HG03342 (cell line): Measurements from ENCODE around the gene ITGB5.

ENCODE experiments used
- ATAC-seq: cut with Tn5 transposase; IDR thresholded peaks from one replicate; pipeline ENCODE4 v1.9.1; 2021; ENCODE audit warnings: mild to moderate bottlenecking, moderate library complexity; ENCODE audit not compliant: unreplicated experiment

Gene ITGB5, protein sequence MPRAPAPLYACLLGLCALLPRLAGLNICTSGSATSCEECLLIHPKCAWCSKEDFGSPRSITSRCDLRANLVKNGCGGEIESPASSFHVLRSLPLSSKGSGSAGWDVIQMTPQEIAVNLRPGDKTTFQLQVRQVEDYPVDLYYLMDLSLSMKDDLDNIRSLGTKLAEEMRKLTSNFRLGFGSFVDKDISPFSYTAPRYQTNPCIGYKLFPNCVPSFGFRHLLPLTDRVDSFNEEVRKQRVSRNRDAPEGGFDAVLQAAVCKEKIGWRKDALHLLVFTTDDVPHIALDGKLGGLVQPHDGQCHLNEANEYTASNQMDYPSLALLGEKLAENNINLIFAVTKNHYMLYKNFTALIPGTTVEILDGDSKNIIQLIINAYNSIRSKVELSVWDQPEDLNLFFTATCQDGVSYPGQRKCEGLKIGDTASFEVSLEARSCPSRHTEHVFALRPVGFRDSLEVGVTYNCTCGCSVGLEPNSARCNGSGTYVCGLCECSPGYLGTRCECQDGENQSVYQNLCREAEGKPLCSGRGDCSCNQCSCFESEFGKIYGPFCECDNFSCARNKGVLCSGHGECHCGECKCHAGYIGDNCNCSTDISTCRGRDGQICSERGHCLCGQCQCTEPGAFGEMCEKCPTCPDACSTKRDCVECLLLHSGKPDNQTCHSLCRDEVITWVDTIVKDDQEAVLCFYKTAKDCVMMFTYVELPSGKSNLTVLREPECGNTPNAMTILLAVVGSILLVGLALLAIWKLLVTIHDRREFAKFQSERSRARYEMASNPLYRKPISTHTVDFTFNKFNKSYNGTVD

DNA sequence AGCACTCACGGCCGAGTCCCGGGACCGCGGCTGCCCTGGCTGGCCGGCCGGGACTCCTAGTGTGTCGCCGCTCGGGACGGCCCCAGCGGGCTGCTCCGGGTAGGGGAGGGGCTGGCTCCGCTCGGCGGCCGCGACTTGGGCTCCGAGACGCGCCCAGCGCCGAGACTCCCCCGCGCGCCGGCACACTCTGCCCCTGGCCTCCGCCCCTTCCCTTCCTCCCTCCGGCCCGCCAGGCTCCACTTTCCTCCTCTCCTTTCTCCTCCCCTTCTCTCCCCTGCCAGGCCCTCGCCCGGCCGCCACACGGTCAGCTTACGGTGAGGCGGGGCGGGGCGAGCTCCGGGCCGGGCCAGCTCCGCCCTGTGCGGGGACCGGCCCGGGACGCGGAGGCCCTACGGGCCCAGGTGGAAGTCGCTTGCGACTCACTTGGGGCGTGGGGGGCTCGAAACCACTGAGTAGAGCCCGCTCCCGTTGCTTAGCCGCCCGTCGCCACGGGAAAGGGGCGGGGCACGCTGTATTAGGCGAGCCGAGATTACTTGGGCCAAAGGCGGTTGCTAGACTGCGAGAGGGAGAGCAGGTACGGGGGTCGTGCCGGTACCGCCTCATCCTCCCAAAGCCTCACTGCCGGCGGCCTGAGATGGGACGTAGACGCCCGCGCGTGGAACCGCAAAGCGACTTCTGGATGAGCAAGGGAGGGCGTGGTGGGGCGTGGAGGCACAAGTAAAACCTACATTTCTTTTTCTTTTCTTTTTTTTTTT is at the start of gene ITGB5:
ITGB5 (minus strand) TSS at position 189 of the 755 bp plus-strand sequence. CDS start 365 bp downstream, outside the sequence.
- ATAC-seq = no peak

DNA sequence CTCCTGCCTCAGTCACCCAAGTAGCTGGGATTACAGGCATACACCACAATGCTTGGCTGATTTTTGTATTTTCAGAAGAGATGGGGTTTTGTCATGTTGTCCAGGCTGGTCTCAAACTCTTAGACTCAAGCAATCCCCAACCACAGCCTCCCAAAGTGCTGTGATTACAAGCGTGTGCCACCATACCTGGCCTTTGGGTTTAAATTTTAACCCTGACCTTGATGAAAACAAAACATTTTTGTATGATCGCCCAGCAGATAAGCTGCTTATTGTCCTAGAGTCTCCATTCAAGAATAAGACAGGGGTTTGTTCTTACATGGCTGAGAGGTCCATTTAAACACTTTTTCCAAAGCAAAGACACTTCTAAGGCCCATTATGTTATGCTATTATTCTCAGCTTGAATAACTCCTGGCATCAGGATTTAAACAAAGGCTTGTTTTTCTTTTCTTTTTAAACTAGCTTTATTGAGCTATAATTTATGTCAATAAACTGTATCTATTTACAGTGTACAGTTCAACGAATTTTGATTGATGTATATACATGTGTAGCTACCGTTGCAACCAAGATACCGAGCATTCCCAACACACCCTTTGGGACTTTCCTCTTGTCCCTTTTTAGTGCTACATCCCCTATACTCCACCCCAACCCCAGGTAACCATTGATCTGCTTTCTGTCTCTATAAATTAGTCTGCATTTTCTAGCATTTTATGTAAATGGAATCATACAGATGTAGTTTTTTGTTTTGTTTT is 48.8 kb upstream of the ITGB5 start:
- ATAC-seq = no peak

DNA sequence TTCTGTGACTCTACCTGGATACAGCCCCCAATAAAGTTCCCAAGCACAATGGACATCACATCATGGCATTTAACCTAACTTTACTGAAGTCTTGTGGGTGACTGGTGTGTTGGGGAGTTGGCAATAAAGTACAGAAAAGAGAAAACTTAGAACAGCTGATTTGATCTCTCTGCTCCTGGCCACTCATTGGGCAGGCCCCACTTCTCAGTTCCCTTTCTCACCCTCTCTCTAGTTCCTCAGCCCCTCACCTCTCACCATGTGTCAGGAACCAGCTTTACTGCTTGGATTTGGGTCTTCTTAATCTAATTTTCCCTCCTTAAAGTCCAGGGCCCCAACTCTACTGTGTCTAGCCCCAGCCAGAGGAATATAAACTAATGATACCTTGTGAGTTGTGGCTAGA is 48.1 kb upstream of the ITGB5 start:
- ATAC-seq = no peak

DNA sequence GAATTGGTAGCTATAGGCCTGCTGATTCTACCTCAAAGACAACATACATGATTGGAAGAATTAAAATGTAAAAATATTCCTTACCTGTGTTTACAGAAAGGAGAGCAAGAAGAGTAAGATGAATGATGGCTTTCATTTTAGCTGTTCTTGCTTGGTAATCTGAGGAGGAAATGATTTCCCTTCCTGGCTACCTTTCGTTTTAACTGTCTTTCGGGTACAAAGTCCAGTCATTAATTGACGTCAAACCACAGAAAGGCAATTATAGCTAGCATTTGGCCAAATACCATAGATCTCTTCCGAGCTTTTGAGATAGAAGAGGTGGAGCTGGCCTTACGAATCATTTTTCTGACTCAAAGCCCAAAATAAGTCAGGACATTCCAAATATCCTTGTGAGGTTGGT is 47.4 kb upstream of the ITGB5 start, which contains the start of gene MUC13:
MUC13 (minus strand) TSS at position 175 of the 400 bp plus-strand sequence; CDS start at position 136, 39 bp downstream.
- ATAC-seq = no peak

DNA sequence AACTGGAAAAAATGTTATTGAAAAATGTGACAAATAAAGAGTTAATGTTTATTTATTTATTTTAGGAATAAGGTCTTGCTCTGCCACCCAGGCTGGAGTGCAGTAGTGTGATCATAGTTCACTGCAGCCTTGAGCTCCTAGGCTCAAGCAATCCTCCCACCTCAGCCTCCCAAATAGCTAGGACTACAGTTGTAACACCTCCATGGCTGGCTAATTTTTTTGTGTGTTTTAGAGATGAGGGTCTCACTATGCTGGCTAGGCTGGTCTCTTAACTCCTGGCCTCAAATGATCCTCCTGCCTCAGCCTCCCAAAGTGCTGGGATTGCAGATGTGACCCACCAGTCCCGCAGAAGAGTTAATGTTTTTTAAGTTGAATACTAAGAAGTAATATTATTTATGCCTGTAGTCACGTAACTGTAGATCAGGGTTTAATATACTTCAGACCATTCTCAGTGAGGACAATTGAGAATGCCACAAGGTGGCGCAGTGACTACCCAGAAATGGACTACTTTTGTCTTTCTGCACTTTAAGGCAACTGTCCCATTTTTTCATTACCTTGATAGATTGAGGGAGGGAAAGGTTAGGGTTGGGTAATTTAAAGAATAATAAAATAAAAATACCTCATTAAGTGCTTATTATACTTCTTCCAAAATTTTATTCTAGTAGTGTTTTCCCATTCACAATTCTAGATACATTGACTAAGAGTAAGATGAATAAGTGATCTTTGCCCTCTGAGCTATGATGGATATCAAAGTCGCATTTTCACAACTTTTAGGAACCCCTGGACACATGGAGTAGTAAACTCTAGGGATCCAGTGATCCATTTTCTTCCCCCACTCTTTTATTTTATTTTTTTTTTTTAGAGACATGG is 41.4 kb upstream of the ITGB5 start:
- no peak for ATAC-seq

DNA sequence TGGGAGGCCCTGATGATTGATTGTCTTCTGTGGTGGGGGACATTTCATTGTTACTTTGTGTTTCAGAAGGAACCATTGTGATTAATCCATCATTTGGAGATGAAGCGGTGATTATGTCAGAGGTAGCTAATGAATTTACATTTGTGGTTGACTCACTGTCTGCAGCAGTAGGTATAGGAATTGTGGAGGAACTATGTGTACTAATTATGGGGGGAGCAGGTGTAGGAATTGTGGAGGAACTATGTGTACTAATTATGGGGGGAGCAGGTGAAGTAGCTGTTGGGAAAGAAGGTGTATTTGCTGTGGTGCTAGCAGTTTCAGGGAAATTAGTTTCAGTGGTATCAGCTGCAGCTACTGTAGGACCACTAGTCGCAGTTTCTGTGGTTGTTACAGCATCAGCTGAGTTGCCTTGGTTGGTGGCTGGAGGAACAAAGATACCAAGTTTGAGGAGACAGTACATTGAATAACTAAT is 40.4 kb upstream of the ITGB5 start:
- peak; percentile 52 for ATAC-seq

DNA sequence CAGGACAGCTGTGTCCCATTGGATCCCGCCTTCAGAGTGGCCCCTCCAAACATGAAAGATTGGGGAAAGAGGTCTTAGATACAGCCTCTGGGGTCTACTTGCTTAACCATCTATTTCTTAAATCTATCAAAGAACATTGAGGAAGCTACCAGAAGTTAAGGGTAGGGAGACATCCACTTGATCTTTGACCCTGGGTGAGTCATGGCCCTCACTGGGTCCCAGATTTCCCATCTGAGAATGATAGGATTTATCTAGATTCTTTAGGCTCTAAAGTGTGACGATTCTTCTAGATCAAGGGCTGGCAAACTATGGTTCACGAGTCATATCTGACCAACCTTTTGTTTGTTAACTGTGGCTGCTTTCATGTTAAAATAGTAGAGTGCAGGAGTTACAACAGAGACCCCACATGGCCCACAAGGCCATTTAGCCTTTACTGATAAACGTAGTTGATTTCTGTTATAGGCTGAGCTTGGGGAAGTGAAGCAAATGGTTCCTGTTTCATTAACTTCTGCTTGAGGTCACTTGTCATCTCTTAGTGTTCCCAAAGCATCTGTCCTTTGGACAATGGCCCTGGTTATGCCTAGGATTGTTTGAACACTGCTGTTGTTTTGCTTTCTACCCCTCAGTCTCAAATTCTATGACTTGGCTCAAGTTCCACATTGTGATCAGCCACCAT is 39.4 kb upstream of the ITGB5 start:
- ATAC-seq = no peak

DNA sequence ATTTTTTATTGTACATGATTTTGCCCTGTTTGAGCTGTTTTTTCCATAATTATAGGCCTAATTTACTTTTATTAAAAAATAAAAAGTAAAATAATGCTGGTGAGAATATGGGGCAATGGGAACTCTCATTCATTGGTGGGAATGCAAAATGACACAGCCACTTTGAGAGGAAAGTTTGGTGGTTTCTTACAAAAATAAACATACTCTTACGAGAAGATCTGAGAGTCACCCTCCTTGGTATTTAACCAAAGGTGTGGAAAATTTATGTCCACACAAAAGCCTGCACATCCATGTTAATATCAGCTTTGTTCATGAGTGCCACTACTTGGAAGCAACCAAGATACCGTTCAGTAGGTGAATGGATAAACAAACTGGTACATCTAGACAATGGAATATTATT is 37.6 kb upstream of the ITGB5 start:
- no peak for ATAC-seq

DNA sequence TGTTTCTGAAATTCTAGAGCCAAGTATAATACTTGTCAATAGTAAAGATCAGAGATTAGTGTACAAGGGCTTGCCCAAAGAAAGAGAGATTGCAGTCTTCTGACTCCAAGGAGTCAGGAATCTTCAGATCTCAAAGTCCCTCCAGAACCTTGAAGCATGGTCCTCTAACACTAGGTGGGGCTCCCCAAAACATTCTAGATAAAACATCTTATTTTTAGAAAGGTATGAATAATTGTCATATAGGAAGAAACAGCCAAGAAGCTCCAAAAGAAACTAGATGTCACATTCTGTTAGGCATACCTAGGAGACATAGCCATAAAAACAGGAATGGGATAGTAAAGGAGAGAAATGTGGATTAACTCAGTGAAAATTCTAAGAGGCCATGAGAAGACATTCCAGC is 36.7 kb upstream of the ITGB5 start:
- no peak for ATAC-seq

DNA sequence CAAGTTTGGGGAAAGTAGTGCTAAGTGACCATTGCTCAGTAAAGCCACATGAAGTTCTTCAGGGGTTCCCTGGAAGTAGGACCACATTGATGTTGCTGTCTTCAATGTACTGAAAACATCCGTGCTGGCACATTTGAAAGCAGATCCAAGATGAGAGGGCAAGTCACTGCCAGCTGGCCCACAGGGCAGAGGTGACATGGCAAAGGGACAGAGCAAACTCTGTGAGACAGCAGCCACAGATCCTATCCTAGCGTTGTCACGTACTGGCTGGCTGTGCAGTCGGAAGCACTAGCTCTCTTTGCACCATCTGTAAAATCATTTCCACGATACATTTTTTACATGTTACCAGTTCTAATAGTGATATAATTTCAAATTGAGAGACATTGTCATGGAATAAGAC is 33.6 kb upstream of the ITGB5 start:
- no peak for ATAC-seq

DNA sequence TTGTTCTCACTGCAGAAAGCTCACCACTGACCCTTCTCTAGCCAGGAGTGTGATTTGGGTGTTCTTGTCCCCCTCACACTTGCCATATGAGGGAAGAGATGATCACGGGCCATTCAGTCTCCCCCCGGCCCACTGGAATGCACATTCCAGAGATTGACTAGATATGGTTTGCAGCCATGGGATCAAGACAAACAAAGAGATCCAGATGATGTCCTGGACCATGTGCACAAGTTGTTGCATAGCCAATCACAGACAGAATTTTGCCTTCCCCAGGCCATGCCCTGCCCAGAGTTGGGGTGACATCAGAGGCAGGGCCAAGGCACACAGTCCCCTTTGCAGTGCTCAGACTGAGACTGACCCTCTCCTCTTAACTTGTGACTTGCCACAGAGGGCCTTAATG is 32.6 kb upstream of the ITGB5 start:
- no peak for ATAC-seq

DNA sequence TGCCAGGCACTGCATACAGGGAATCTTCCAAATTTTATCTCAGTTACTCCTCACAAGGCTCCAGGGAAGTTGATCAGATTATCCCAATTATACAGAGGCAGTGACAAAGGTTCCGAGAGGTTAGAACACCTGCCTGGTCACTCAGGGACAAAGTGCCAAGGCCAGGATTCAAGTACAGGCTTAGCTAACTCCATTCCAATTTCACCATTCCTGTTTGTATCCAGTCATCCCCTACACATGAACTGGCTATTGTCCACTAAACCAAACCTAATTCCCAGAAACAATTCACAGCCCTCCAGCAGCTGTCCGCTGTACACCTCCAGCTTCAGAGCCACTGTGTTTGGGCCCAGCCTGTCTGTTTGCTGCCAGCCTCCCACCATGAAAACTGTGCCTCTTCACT is 31.4 kb upstream of the ITGB5 start:
- no peak for ATAC-seq

DNA sequence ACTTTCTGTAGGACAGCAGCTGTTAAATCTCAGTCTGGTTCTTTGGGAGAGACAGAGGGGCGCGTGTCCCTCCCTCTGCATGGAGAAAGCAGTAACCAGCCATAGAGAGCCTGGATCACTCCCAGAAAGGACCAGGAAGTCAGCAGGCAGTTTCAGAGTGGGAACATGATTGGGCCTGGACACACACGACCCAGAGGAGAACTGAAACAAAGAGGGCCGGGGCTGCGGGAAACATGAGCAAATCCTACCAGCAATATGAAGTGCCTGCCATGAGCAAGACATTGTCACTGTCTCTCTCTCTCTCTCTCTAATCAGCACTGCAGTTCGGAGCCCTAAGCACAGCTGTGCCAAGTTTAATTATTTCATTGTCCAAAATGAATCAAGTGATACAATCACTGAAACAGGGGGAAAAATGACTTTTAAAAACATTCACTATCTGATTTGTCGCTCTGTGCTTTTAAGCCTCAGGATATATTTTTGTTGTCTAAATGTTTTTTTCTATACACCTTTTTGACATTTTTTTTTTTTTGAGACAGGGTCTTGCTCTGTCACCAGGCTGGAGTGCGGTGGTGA is 29.8 kb upstream of the ITGB5 start:
- ATAC-seq = no peak

DNA sequence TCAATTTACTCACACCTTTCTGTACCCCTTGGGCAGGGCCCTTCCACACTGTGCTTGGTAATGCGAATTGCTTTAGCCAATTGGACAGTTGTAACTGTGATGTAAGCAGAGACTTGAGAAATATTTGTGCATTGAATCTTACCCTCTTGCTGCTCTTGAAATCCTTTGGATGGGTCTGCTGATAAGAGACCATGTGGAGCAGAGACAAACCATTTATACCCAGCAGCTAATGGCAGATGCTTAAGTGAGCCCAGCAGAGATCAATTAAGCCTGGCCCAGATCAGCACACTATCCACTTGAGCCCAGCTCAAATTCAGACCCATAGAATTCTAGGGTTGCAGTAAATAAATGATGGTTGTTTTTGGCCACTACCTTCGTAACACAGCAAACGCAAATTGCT is 28.1 kb upstream of the ITGB5 start:
- ATAC-seq = no peak

DNA sequence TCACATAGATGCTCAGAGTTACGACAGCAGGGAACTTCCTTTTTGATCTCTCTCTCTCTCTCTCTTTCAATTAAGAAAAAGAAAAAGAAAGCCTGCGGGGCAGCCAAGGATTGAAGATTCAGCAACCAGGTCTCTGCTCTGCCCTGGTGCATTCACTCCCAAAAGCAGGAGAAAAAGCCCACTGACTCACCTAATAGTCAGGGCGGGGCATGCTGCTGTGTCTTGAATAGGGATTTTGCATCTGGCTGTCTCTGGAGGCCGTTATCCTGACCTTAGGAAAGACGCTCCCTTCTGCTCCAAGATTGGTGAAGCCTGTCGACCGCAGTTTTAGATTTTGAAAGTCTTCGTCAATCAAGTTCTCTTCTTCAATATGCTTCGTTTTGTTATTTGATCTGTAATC is 20.8 kb upstream of the ITGB5 start:
- ATAC-seq = no peak

DNA sequence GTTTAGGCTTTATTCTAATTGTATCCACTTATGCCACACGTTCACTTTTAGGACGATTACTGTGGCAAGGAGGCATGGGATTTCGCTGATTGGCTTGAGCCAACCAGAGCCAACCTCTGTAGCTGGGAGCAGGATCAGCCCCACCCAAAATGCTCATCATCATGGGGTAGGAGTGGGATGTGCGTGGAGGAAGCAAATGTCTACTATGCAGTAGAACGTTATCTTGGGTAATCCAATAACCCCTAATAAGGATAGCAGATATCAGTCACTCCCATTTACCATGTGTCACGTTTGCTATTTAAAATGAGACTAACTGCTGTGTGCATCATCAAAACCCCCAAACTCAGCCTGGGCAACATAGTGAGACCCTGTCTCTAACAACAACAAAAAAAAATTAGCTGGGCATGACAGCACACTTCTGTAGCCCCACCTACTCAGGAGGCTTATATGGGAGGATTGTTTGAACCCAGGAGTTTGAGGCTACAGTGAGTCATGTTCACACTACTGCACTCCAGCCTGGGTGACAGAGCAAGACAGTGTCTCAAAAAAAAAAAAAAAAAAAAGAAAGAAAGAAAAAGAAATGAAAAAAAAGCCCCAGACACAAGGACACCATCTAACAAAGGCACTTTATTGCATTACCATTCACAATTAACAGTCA is 17.8 kb upstream of the ITGB5 start:
- no peak for ATAC-seq

DNA sequence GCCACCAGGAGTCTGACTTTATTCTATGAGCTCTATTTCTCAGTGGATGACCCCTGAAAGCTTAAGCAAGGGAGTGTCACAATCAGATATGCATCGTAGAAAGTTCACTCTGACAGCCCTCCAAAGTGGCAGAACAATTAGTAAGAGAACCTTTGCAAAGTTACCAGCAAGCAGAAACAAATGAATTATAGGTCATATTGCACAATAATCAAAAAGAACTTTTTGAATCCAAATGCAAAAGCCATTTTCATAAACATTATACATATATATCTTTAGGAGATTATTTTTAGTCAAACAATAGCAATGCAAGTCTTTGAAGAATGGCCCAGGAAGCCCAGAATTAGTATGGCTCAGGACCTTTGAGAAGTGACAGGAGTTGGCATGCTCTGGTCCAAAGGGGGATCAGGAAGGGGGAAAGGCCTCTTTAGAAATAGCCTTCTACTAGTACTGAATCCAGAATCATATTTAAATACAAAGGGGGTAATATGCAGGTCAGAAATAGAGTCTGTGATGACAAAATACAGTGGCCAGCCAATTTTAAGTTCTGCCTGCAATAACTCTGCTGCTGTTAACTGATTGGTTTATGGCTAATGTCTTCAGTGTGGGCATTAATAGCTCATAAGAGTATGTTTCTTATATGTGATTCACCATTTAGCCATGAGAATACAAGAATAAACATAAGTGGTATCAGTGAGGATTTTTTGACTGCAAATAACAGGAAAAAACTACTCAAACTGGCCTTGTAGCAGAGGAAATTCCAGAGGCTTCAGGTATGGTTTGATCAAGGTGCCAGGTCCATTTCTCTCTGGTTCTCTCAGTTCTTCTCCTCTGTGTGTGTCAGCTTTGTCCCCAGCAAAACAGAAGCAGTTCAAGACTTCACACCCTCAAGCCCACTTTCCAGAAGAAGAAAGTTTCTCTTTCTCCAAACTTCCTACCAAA is 17.0 kb upstream of the ITGB5 start:
- no peak for ATAC-seq
